ENCODE data around the gene C5orf58. TPM values are rescaled to one million over a fixed set of nuclear protein-coding genes. Genes with fewer than 3 reads are reported as not detected.

C5orf58 gene
- total RNA-seq, 2 experiments from 2014 or later = not detected

GRCh38 chr5:170273968-170274710, 41.4 kb downstream of the C5orf58 start:
- ChIA-PET CTCF (interaction anchor here (0.6 to 5.9 kb wide), 27 partner anchors 8 to 147 kb away, joined by 3 to 73 read pairs (median 6); partner anchors contain the start of gene LCP2), POLR2A (interaction anchor here (0.8 to 10.5 kb wide), 15 partner anchors 8 to 142 kb away, joined by 3 to 426 read pairs (median 9); partner anchors contain the start of gene LCP2)
- Mint-ChIP-seq H3K36me3 (ENCODE audit: low read depth) (peaks cover 85% of the 10 kb centered on the region), H3K9me3 (no peaks in the 10 kb centered on the region), H3K4me3 (peak overlapping the region; percentile 87), H3K27ac (peak overlapping the region; percentile 96), H3K4me1 (ENCODE audit: low read depth) (peaks cover 97% of the 10 kb centered on the region), H3K27me3 (no peaks in the 10 kb centered on the region)
- intact Hi-C loops (cut with DNase I, micrococcal nuclease) = loop anchor here (1.0 to 2.0 kb wide), 4 partner anchors 15 to 146 kb away; no protein-coding TSS in a partner anchor
- peak; percentile 44 for ATAC-seq (ENCODE audit: poor library complexity)
- H3K27ac ChIP-seq (ENCODE audit: low read depth in 1 of 2, low read length in 2 of 2) = peak overlapping the region; percentile 90 to 97
- peaks cover 96% of the 10 kb centered on the region for H3K4me1 ChIP-seq (ENCODE audit: insufficient read depth, low read length)
- H3K36me3 ChIP-seq (ENCODE audit: insufficient read depth, low read length) = peaks cover 83% of the 10 kb centered on the region
- no peaks in the 10 kb centered on the region for H3K9me3 ChIP-seq (ENCODE audit: control insufficient read depth in 1 of 2, insufficient read depth in 1 of 2, low read length in 2 of 2)
- TF ChIP-seq CTCF (IDR thresholded peaks at IDR 0.05) = peak; percentile 55
- DNase-seq = peak; percentile 44 to 85 (median 64)
- no peak overlapping the region for H3K4me3 ChIP-seq (ENCODE audit: low read length)
- no peaks in the 10 kb centered on the region for H3K27me3 ChIP-seq (ENCODE audit: control insufficient read depth in 1 of 2, insufficient read depth in 2 of 2, low read length in 2 of 2)

- ChIA-PET POLR2A (interaction anchor here (1.0 to 10.5 kb wide), 9 partner anchors 7 to 57 kb away, joined by 3 to 426 read pairs (median 20); partner anchors contain the start of gene LCP2), CTCF (interaction anchor here (1.4 to 5.9 kb wide), 15 partner anchors 7 to 146 kb away, joined by 4 to 73 read pairs (median 12); no protein-coding TSS in a partner anchor)
- Mint-ChIP-seq H3K27me3 (no peaks in the 10 kb centered on the region), H3K36me3 (ENCODE audit: low read depth) (peaks cover 85% of the 10 kb centered on the region), H3K9me3 (no peaks in the 10 kb centered on the region), H3K4me1 (ENCODE audit: low read depth) (peaks cover 97% of the 10 kb centered on the region), H3K4me3 (peak overlapping the region; percentile 70), H3K27ac (peak overlapping the region; percentile 96)
- H3K4me3 ChIP-seq (ENCODE audit: low read length) = peak overlapping the region; percentile 24
- intact Hi-C loops (cut with DNase I, micrococcal nuclease) = loop anchor here (1.0 to 2.0 kb wide), 3 partner anchors 8 to 56 kb away; no protein-coding TSS in a partner anchor
- ATAC-seq (ENCODE audit: poor library complexity) (peak; percentile 21), DNase-seq (peak in 7 of 14 experiments; percentile 14 to 92 (median 58))
- H3K27ac ChIP-seq (ENCODE audit: low read depth in 1 of 2, low read length in 2 of 2) = peak overlapping the region; percentile 90 to 97
- no peak for TF ChIP-seq CTCF (IDR thresholded peaks at IDR 0.05)
- H3K27me3 ChIP-seq (ENCODE audit: control insufficient read depth in 1 of 2, insufficient read depth in 2 of 2, low read length in 2 of 2) = no peaks in the 10 kb centered on the region
- H3K9me3 ChIP-seq (ENCODE audit: control insufficient read depth in 1 of 2, insufficient read depth in 1 of 2, low read length in 2 of 2) = no peaks in the 10 kb centered on the region
- peaks cover 79% of the 10 kb centered on the region for H3K36me3 ChIP-seq (ENCODE audit: insufficient read depth, low read length)
- H3K4me1 ChIP-seq (ENCODE audit: insufficient read depth, low read length) = peaks cover 97% of the 10 kb centered on the region
Measured at GRCh38 chr5:170275376-170275994, 42.7 kb downstream of the C5orf58 start.

DNA sequence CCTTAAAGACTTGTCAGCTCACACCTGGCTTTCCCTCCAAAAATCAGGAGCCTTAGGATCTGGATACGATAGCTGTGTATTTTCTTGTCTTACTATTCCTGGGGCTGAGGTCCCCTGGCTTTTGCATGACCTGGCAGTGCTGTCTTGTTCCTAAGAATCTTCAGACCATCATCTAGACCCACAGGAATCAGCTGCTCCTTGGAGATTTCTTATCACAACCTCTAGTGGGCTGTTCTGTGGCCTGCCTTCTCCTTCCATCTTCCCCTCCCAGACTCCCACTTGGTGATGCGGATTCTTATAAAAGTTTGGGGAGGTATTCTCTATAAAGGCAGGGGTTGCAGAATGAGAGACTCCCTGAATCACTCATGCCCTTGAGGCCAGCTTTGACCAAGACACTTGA, 43.4 kb downstream of the C5orf58 start:
- H3K27me3 ChIP-seq (ENCODE audit: control insufficient read depth in 1 of 2, insufficient read depth in 2 of 2, low read length in 2 of 2) = no peaks in the 10 kb centered on the region
- peak overlapping the region; percentile 90 to 97 for H3K27ac ChIP-seq (ENCODE audit: low read depth in 1 of 2, low read length in 2 of 2)
- ATAC-seq (ENCODE audit: poor library complexity) = no peak
- Mint-ChIP-seq H3K4me3 (peak overlapping the region; percentile 70), H3K36me3 (ENCODE audit: low read depth) (peaks cover 81% of the 10 kb centered on the region), H3K27me3 (no peaks in the 10 kb centered on the region), H3K27ac (peak overlapping the region; percentile 96), H3K9me3 (no peaks in the 10 kb centered on the region), H3K4me1 (ENCODE audit: low read depth) (peaks cover 92% of the 10 kb centered on the region)
- CTCF ChIA-PET = interaction anchor here (1.4 to 5.9 kb wide), 8 partner anchors 9 to 63 kb away, joined by 4 to 31 read pairs (median 20); no protein-coding TSS in a partner anchor
- DNase-seq = no peak
- POLR2A ChIA-PET = interaction anchor here (1.3 to 10.5 kb wide), 7 partner anchors 10 to 57 kb away, joined by 5 to 426 read pairs (median 22); partner anchors contain the start of gene LCP2
- peaks cover 78% of the 10 kb centered on the region for H3K36me3 ChIP-seq (ENCODE audit: insufficient read depth, low read length)
- no peaks in the 10 kb centered on the region for H3K9me3 ChIP-seq (ENCODE audit: control insufficient read depth in 1 of 2, insufficient read depth in 1 of 2, low read length in 2 of 2)
- TF ChIP-seq CTCF (IDR thresholded peaks at IDR 0.05) = no peak
- intact Hi-C loops (cut with DNase I, micrococcal nuclease) = no loop called here
- H3K4me3 ChIP-seq (ENCODE audit: low read length) = peak overlapping the region; percentile 24
- H3K4me1 ChIP-seq (ENCODE audit: insufficient read depth, low read length) = peaks cover 97% of the 10 kb centered on the region

Measured in CD4-positive, alpha-beta T cell (primary cell).